HepG2 (cell line): Measurements from ENCODE around the gene ENC1. TPM values are rescaled to one million over a fixed set of nuclear protein-coding genes. Genes with fewer than 3 reads are reported as not detected.

Source experiments
- BRCA1 ChIP-seq: sonication (generic); formaldehyde crosslinking; IDR thresholded peaks from 2 replicates; pipeline ENCODE4 v1.4.0; 2020; ENCODE audit warnings: missing genetic modification reagents
- CBX5 ChIP-seq: sonication (generic); formaldehyde crosslinking; IDR thresholded peaks from 2 replicates; pipeline ENCODE4 v1.4.0; 2020; ENCODE audit warnings: missing genetic modification reagents, borderline replicate concordance
- CEBPG ChIP-seq: IDR thresholded peaks from 2 replicates; pipeline ENCODE4 v1.6.1; 2016
- FOXK2 ChIP-seq: fragments of 450-650 bp; IDR thresholded peaks from 2 replicates; pipeline ENCODE4 v1.6.1; 2016
- IRX3 ChIP-seq: sonication (generic); formaldehyde crosslinking; IDR thresholded peaks from 2 replicates; pipeline ENCODE4 v1.8.1; 2023; ENCODE audit warnings: mild to moderate bottlenecking, low read depth, missing genetic modification reagents, borderline replicate concordance
- MAFK ChIP-seq, 2 experiments: IDR thresholded peaks in 1 of 2; conservative IDR thresholded peaks in 1 of 2; 2 replicates each; pipeline ENCODE4 v1.6.1; 2011; ENCODE audit warnings: improper control_type of control experiment in 2 of 2, low read length in 2 of 2
- MAX ChIP-seq: IDR thresholded peaks from 2 replicates; pipeline ENCODE4 v1.6.1; 2012; ENCODE audit warnings: inconsistent platforms
- NFKBIZ ChIP-seq: IDR thresholded peaks from 2 replicates; pipeline ENCODE4 v1.6.1; 2018; ENCODE audit warnings: missing genetic modification reagents, missing compliant biosample characterization
- PHF8 ChIP-seq: sonication (generic); formaldehyde crosslinking; IDR thresholded peaks from 2 replicates; pipeline ENCODE4 v1.5.0; 2020; ENCODE audit warnings: missing genetic modification reagents
- POLR2G ChIP-seq: fragments of 200-400 bp; formaldehyde crosslinking; IDR thresholded peaks from 2 replicates; pipeline ENCODE4 v1.6.1; 2018; ENCODE audit warnings: mild to moderate bottlenecking, low read depth, low read length, moderate library complexity
- TBX3 ChIP-seq: fragments of 450-650 bp; IDR thresholded peaks from 2 replicates; pipeline ENCODE4 v1.6.1; 2017; ENCODE audit warnings: antibody characterized with exemption, mild to moderate bottlenecking, inconsistent platforms, borderline replicate concordance
- TEF ChIP-seq: sonication (generic); formaldehyde crosslinking; IDR thresholded peaks from 2 replicates; pipeline ENCODE4 v1.5.0; 2020; ENCODE audit warnings: missing genetic modification reagents
- UBTF ChIP-seq: sonication (generic); formaldehyde crosslinking; IDR thresholded peaks from 2 replicates; pipeline ENCODE4 v1.4.0; 2020; ENCODE audit warnings: mild to moderate bottlenecking, missing genetic modification reagents
- ZC3H13 ChIP-seq: sonication (generic); formaldehyde crosslinking; IDR thresholded peaks from 2 replicates; pipeline ENCODE4 v1.8.1; 2023; ENCODE audit warnings: mild to moderate bottlenecking, missing genetic modification reagents, moderate library complexity
- ZNF207 ChIP-seq: fragments of 450-650 bp; IDR thresholded peaks from 2 replicates; pipeline ENCODE4 v1.6.1; 2016; ENCODE audit warnings: antibody characterized with exemption, borderline replicate concordance
- ZNF230 ChIP-seq: sonication (generic); formaldehyde crosslinking; IDR thresholded peaks from 2 replicates; pipeline ENCODE4 v1.4.0; 2020; ENCODE audit warnings: mild to moderate bottlenecking, missing genetic modification reagents
- ZNF234 ChIP-seq: sonication (generic); formaldehyde crosslinking; conservative IDR thresholded peaks from 2 replicates; pipeline ENCODE4 v1.5.1; 2020; ENCODE audit warnings: mild to moderate bottlenecking, missing genetic modification reagents
- ZNF296 ChIP-seq: sonication (generic); formaldehyde crosslinking; conservative IDR thresholded peaks from 2 replicates; pipeline ENCODE4 v1.5.0; 2020; ENCODE audit warnings: mild to moderate bottlenecking, missing genetic modification reagents
- ZNF335 ChIP-seq: sonication (generic); formaldehyde crosslinking; IDR thresholded peaks from 2 replicates; pipeline ENCODE4 v1.4.0; 2020; ENCODE audit warnings: missing genetic modification reagents
- ZNF547 ChIP-seq: sonication (generic); formaldehyde crosslinking; IDR thresholded peaks from 2 replicates; pipeline ENCODE4 v1.5.1; 2020; ENCODE audit warnings: mild to moderate bottlenecking, missing genetic modification reagents
- ZNF562 ChIP-seq: sonication (generic); formaldehyde crosslinking; IDR thresholded peaks from 2 replicates; pipeline ENCODE4 v1.8.0; 2022; ENCODE audit warnings: missing genetic modification reagents, borderline replicate concordance
- ZNF589 ChIP-seq: sonication (generic); formaldehyde crosslinking; conservative IDR thresholded peaks from 2 replicates; pipeline ENCODE4 v1.8.0; 2022; ENCODE audit warnings: mild to moderate bottlenecking, moderate library complexity, missing genetic modification reagents
- ZNF710 ChIP-seq: sonication (generic); formaldehyde crosslinking; IDR thresholded peaks from 2 replicates; pipeline ENCODE4 v1.5.0; 2020; ENCODE audit warnings: mild to moderate bottlenecking, missing genetic modification reagents, borderline replicate concordance
- ZNF784 ChIP-seq: sonication (generic); formaldehyde crosslinking; IDR thresholded peaks from 2 replicates; pipeline ENCODE4 v1.5.1; 2020; ENCODE audit warnings: missing genetic modification reagents, mild to moderate bottlenecking, borderline replicate concordance
- ZNF792 ChIP-seq: IDR thresholded peaks from 2 replicates; pipeline ENCODE4 v1.6.1; 2016
- polyA plus RNA-seq, 8 experiments: library from polyadenylated mRNA; depleted of rRNA in 3 of 8; stranded (reverse) in 7 of 8; unstranded in 1 of 8; fragments of >200 nt; fragmentation: Illumina TruSeq in 4 of 8; extraction: Trizol in 4 of 8; gene quantifications; 2 replicates each; pipeline versions ENCODE4 v1.2.1 to v1.2.3, GENCODE V29; 2011 to 2016; ENCODE audit warnings: low read depth in 4 of 8, missing spikeins in 1 of 8, mixed read lengths in 1 of 8; ENCODE audit not compliant: insufficient read depth in 1 of 8
- total RNA-seq, 5 experiments: library from RNA; depleted of rRNA; stranded (reverse); fragments of >200 nt; fragmentation: Illumina TruSeq; extraction: Trizol; gene quantifications; 2 replicates each; pipeline ENCODE4 v1.2.3, GENCODE V29; 2016; ENCODE audit warnings: low read depth in 1 of 5

ENC1 gene
- total and polyA plus RNA-seq, 2 of the 13 experiments (the other 11 are each of a cell fraction or from before 2014, with no cell fraction given), result 63.8 to 64.4 TPM

- TF ChIP-seq ZNF784 (CRISPR knock-in tag) (peak; percentile 45; the same call in 1 of the 2 replicates), NFKBIZ (no peak), CBX5 (CRISPR knock-in tag) (no peak), PHF8 (peak; percentile 92), MAX (peak; percentile 73), IRX3 (CRISPR knock-in tag) (0 out of 2 replicates have a peak, but pooled peaks have one; percentile 45), ZC3H13 (CRISPR knock-in tag) (0 out of 2 replicates have a peak, but pooled peaks have one; percentile 54), ZNF207 (no peak), ZNF562 (no peak), ZNF710 (CRISPR knock-in tag) (no peak), ZNF230 (CRISPR knock-in tag) (peak; percentile 42; the same call in 1 of the 2 replicates), TBX3 (no peak), TEF (peak; percentile 20; the same call in 1 of the 2 replicates), BRCA1 (no peak), FOXK2 (no peak), ZNF792 (CRISPR knock-in tag) (peak; percentile 80; the same call in 1 of the 2 replicates), UBTF (CRISPR knock-in tag) (peak; percentile 97), ZNF547 (no peak), ZNF335 (no peak), POLR2G (peak; percentile 91), MAFK (conservative IDR thresholded peaks at IDR 0.05 in 1 of 2, IDR thresholded peaks at IDR 0.05 in 1 of 2; ENCODE audit: low read length in 2 of 2) (no peak), CEBPG (CRISPR knock-in tag) (no peak), ZNF296 (CRISPR knock-in tag) (0 out of 2 replicates have a peak, but pooled peaks have one; percentile 35), ZNF234 (no peak), ZNF589 (CRISPR knock-in tag) (0 out of 2 replicates have a peak, but pooled peaks have one; percentile 39)
These were observed 44.6 kb upstream of the ENC1 start, which contains the start of gene HEXB (continued) for GRCh38 chr5:74684900-74685851.
